Posterior cingulate gyrus (tissue), 11 donors: ENCODE results near the gene HEXIM1.
"Not testable (repeated sequence)": the region's sequence is repeated elsewhere in the genome, so short reads cannot be mapped to it uniquely, and the experiment has no call there.

ENCODE experiments used
- DNase-seq, 10 donors: peaks; one replicate each; pipeline versions ENCODE4 v3.0.0 to v3.0.0-alpha.2; 2020 to 2021; ENCODE audit warnings: mixed read lengths in 3 of 10
- intact Hi-C: fragments of 100-400 bp; cut with DNase I; formaldehyde crosslinking; loops from one replicate; pipeline ENCODE4 v1.15.1; 2023

HEXIM1 gene

DNA sequence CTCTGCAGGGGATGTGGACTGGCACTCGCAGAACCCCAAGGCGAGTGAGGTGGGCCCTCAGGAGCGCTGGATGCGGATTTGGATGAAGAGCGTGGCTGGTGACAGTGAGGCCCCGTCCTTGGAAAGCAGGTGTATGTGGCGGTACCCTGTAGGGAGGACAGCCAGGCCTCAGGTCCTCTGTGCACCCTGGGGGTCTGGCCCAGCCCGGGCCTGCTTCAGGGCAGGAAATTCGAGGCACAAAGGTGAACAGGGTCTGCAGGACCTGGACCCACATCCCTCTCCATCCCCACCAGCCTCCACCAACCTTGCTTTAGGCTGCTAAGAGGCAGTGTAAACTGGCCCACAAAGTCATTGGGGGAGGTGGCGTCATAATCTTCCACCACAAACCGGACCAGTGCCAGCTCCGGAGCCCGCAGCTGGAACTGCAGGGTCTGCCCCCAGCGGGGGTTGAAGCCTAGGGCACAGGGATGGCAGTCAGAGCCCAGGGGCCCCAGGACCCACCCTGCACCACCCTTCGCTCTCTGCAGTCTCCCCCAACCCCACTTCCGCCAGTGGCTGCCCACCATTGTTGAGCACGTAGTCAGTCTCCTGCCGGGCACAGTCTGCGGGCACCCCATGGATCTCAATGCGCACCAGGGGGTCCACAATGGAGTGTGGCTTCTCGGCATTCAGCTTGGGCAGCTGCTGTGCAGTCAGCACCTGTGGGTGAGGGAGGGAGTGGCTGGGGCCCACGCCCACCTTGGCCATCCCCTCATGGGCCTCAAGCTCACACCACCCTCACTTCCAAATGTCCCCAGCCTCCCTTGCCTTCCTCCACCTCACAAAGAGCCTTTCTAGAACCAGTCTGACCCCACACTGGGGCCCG, 35.5 kb upstream of the HEXIM1 start:
- no peak for DNase-seq
- intact Hi-C loops = no loop called here

DNA sequence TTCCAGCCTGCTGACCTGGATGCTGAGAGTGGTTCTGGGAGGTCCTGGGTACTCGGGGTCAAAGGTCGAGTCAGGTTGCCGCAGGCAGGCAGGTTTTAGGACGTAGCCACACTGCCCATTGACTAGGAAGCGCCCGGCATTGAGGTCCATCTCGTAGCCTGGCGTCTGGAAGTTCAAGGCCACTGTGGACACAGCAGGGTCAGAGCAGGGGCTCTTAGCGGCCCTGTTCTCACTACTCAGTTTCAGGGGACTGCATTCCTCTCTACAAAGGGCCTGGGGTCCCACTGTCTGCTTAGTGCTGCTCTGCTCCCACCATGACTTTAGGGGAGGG, 34.9 kb upstream of the HEXIM1 start:
- no peak for DNase-seq

DNA sequence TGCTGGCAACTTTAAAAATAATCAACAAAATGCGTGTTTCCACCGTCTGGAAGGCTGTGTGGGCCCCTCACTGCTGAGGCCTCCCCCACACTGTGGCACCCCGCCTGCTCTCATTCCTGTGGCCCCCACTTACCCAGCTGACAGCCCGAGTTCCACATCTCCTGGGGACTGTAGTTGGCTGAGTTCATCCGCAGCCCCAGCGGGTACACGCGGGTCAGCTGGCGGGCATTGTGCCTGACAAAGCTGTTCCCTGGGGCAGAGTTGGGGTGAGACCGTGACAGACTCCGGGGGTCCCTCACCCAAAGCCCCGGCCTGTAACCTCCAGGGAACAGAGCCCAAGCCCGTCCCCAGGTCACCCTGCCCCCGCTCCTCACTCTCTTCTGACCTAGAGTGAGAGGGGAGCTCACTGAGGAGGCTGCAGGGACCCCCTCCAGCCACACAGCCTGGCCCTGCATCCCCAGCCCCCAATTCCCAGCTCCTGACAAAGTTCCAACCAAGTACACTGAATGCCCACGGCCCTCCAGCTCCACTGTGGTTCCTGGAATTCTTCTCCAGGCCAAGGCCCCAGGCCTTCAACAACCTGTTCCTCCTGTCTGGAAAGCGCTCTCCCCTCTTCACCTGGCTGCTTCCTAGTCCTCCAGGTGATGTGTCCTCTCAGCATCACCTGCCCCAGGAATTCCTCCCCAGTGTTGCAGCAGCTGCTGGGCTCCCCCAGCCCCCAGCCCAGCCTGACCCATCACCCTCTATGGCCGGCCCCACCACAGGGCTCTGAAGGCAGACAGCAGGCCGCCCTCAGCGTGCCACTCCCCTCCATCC, 34.0 kb upstream of the HEXIM1 start:
- intact Hi-C loops = no loop called here
- no peak for DNase-seq

More for the DNA sequence above, 34.9 kb upstream of the HEXIM1 start:
- intact Hi-C loops = no loop called here

DNA sequence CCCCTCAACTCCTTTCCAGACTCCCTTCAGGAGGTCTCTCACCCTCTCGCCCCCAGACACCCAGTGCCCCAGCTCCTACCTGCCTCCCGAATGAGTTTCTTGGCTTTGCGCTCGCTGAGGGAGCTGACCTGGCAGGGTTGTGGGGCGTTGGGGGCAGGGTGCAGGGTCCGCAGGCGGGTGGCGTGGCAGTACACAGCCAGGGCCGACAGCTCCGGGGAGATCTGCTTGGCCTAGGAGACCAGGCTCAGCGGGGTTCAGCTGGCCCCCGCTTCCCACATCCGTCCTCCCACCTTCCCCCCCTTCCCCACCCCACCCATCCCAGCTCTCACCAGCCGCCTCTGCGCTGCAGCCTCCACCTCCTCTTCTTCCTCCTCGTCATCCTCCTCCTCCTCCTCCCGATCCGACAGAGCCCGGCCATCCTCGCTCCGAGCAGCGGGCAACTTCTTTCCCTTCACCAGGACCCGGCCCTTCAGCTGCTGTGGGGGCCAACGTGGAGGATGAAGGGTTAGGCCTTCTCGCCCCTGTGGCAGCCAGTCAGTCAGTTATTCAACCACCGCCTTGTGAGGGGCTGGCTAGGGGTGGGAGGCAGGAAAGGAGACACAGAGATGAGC, 33.2 kb upstream of the HEXIM1 start:
- DNase-seq = no peak
- intact Hi-C loops = no loop called here

GRCh38 chr17:45115871-45116270, 32.4 kb upstream of the HEXIM1 start:
- intact Hi-C loops = no loop called here
- no peak for DNase-seq

DNA sequence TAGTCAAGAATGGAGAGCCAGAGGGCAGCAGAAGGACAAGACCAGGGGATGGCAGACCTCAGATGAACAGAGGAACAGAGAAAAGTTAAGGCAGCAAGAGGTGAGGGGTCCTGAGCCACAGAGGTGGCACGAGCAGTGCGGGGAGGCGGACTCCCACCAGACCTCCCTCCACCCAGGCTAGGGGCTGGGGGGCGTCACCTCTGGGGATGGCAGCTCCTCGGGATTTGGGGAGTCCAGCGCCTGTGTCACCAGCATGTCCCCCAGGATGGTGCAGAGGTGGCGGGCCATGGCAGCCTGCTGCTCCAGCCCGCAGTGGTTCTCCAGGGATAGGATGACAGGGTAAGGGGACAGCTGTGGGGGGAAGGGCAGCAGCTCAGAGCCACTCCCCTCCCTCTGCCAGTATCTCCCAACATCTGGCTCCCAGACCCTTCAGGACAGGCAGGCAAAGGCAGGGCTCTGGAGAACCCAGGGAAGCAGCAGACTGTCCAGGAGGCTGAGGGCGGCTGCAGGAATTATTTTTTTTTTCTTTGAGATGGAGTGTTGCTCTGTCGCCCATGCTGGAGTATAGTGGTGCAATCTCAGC, 31.8 kb upstream of the HEXIM1 start:
- DNase-seq = no peak
- intact Hi-C loops = no loop called here

GRCh38 chr17:45117334-45117733, 30.9 kb upstream of the HEXIM1 start:
- intact Hi-C loops = no loop called here
- no peak for DNase-seq

GRCh38 chr17:45117848-45118646, 30.2 kb upstream of the HEXIM1 start:
- intact Hi-C loops = no loop called here
- DNase-seq = no peak

- intact Hi-C loops = no loop called here
- no peak for DNase-seq
Observed at GRCh38 chr17:45118691-45119090, 29.6 kb upstream of the HEXIM1 start.

DNA sequence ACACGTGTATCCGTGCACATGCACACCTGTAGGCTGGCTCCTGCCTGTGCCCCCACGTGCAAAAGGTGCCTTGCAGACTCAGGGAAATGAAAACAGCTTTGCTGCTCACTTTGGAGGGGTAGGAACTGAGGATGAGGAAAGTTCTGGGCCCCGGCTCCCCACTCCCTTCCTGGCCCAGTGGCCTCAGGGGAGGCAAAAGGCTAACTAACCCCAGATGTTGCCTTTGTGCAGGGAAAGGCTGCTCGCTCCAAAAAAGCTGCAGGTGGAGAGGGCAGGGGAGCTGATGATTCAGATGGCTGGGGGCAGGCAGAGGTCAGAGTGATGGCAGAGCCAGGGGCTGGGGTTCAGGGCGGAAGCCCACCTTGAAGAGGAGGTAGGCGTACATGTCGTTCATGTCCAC, 28.3 kb upstream of the HEXIM1 start:
- DNase-seq = no peak
- intact Hi-C loops = no loop called here

- intact Hi-C loops = no loop called here
- DNase-seq = no peak
Observed at GRCh38 chr17:45120558-45120957, 27.7 kb upstream of the HEXIM1 start.

GRCh38 chr17:45121055-45121454, 27.2 kb upstream of the HEXIM1 start:
- DNase-seq = no peak
- intact Hi-C loops = no loop called here

DNA sequence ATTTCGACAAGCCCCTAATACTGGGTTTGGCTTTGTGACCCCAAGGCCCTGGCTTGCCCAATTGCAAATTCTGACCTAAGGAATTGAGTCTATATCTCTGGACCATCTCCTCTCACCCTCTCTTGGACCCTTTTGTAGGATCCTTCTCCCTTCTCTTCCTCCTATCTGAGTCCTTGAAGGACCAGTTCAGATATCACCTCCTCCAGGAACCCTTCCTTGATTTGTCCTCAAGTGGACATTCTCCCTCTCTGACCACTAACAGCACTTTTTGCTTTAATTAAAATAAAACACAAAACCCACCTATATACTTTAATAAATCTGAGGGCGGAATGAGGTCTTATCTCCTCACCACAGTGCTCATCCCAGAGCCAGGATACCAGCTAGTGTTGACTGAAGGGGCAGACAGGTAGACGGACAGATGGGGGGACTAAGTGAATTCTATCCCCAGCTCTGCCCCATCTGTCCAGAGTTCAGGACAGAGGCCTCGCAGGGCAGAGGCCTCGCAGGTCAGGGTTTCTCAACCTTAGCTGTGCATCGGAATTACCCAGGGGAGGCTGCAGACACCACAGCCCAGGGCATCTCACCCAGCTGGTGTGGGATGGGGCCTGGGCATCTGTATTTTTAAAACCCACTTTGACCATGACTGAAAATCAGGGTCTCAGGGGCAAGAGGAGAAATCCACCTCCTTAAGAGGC, 25.1 kb upstream of the HEXIM1 start:
- intact Hi-C loops = no loop called here

DNA sequence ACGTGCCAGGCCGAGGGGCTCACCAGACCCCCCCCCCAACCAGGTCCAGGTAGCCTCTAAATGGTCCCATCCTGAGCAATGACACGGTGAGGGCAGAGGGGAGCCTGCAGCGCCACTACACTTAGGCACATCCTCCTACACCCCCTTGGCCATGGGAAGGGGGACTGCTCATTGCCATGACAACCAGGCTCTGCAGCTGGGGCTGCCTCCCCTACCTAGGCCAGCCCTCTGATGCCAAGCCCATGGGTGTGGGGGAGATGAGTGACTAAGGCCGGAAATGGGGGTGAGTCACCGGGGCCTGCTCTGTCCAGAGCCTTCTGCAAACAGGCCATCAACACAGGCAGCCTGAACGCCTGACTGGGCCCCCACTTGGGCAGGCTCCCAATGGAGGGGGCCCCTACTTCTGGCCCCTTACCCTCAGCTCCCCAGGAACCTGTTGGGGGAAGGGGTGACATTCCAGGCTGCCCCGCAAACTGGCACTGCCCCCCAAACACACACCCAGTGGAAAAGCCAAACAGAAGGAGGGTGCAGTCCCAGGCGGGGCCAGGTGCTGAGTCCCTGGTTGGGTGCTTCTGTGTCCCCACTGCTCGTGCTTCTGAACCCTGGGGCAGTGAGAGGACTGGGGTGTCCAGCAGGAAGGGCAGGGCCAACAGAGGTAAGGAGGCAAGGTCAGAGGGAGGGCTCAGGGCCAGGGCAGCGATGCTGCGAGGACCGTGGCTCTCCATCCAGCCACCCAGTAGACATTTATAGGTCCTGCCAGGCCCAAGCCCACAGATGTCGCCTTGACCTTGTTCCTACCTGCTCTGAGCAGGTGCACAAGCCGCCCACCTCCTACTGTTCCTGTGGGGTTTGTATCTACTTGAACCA, 24.1 kb upstream of the HEXIM1 start:
- no peak for DNase-seq
- intact Hi-C loops = no loop called here

More for the DNA sequence above, 25.1 kb upstream of the HEXIM1 start:
- no peak for DNase-seq

GRCh38 chr17:45124797-45125122, 23.5 kb upstream of the HEXIM1 start:
- intact Hi-C loops = not testable (repeated sequence)

GRCh38 chr17:45125509-45125908, 22.8 kb upstream of the HEXIM1 start:
- intact Hi-C loops = no loop called here
- DNase-seq = no peak

More at GRCh38 chr17:45124797-45125122, 23.5 kb upstream of the HEXIM1 start:
- not testable (repeated sequence) for DNase-seq

- DNase-seq = no peak
- intact Hi-C loops = no loop called here
Observed at GRCh38 chr17:45127207-45127547, 21.1 kb upstream of the HEXIM1 start.

GRCh38 chr17:45127548-45128300, 20.6 kb upstream of the HEXIM1 start:
- intact Hi-C loops = no loop called here

More at GRCh38 chr17:45127548-45128300, 20.6 kb upstream of the HEXIM1 start:
- no peak for DNase-seq
